HEK293 (cell line): ENCODE data around the gene TNFRSF6B.

Source experiments
- GFI1B ChIP-seq: fragments of 450-650 bp; formaldehyde crosslinking; IDR thresholded peaks from 2 replicates; pipeline ENCODE4 v1.5.1; 2016; ENCODE audit warnings: missing biosample characterization, missing genetic modification characterization
- MZF1 ChIP-seq: fragments of 450-650 bp; formaldehyde crosslinking; IDR thresholded peaks from 2 replicates; pipeline ENCODE4 v1.5.1; 2017; ENCODE audit warnings: missing biosample characterization, missing genetic modification characterization, borderline replicate concordance
- OVOL3 ChIP-seq: fragments of 450-650 bp; formaldehyde crosslinking; IDR thresholded peaks from 2 replicates; pipeline ENCODE4 v1.5.1; 2016; ENCODE audit warnings: missing biosample characterization, missing genetic modification characterization
- RBAK ChIP-seq: fragments of 450-650 bp; formaldehyde crosslinking; IDR thresholded peaks from 2 replicates; pipeline ENCODE4 v1.5.1; 2016; ENCODE audit warnings: missing biosample characterization, missing genetic modification characterization
- SCRT2 ChIP-seq: fragments of 450-650 bp; formaldehyde crosslinking; IDR thresholded peaks from 2 replicates; pipeline ENCODE4 v1.5.1; 2016; ENCODE audit warnings: missing biosample characterization, missing genetic modification characterization
- SETDB1 ChIP-seq: IDR thresholded peaks from one replicate; pipeline ENCODE4 v1.6.1; 2017; ENCODE audit warnings: mild to moderate bottlenecking, low read length, moderate library complexity, mixed read lengths; ENCODE audit not compliant: insufficient read length
- ZBTB8A ChIP-seq: fragments of 450-650 bp; formaldehyde crosslinking; IDR thresholded peaks from 2 replicates; pipeline ENCODE4 v1.5.1; 2016; ENCODE audit warnings: missing biosample characterization, missing genetic modification characterization
- ZNF112 ChIP-seq: fragments of 450-650 bp; formaldehyde crosslinking; IDR thresholded peaks from 2 replicates; pipeline ENCODE4 v1.5.0; 2017; ENCODE audit warnings: missing biosample characterization, missing genetic modification characterization
- ZNF174 ChIP-seq: fragments of 450-650 bp; formaldehyde crosslinking; IDR thresholded peaks from 2 replicates; pipeline ENCODE4 v1.5.0; 2017; ENCODE audit warnings: missing biosample characterization, mild to moderate bottlenecking, missing genetic modification characterization
- ZNF426 ChIP-seq: fragments of 450-650 bp; formaldehyde crosslinking; IDR thresholded peaks from 2 replicates; pipeline ENCODE4 v1.5.1; 2017; ENCODE audit warnings: missing biosample characterization, missing genetic modification characterization, mild to moderate bottlenecking, inconsistent platforms, moderate library complexity
- ZNF473 ChIP-seq: fragments of 450-650 bp; formaldehyde crosslinking; IDR thresholded peaks from 2 replicates; pipeline ENCODE4 v1.5.1; 2017; ENCODE audit warnings: missing biosample characterization, missing genetic modification characterization
- ZNF544 ChIP-seq: fragments of 450-650 bp; formaldehyde crosslinking; IDR thresholded peaks from 2 replicates; pipeline ENCODE4 v1.5.0; 2017; ENCODE audit warnings: missing biosample characterization, missing genetic modification characterization
- ZNF571 ChIP-seq: fragments of 450-650 bp; formaldehyde crosslinking; IDR thresholded peaks from 2 replicates; pipeline ENCODE4 v1.5.0; 2017; ENCODE audit warnings: missing biosample characterization, missing genetic modification characterization
- ZNF585B ChIP-seq: fragments of 450-650 bp; formaldehyde crosslinking; IDR thresholded peaks from 2 replicates; pipeline ENCODE4 v1.5.1; 2016; ENCODE audit warnings: missing biosample characterization, missing genetic modification characterization
- ZNF701 ChIP-seq: fragments of 450-650 bp; formaldehyde crosslinking; IDR thresholded peaks from 2 replicates; pipeline ENCODE4 v1.5.1; 2016; ENCODE audit warnings: missing biosample characterization, missing genetic modification characterization
- ZNF768 ChIP-seq: fragments of 450-650 bp; formaldehyde crosslinking; IDR thresholded peaks from 2 replicates; pipeline ENCODE4 v1.5.1; 2018; ENCODE audit warnings: missing biosample characterization, mild to moderate bottlenecking, missing genetic modification characterization
- TF ChIP-seq, protein P1 (sequence below): fragments of 450-650 bp; formaldehyde crosslinking; IDR thresholded peaks from 2 replicates; pipeline ENCODE4 v1.5.1; 2017; ENCODE audit warnings: missing biosample characterization, missing genetic modification characterization
- TF ChIP-seq, protein P2 (sequence below): fragments of 450-650 bp; formaldehyde crosslinking; conservative IDR thresholded peaks from 2 replicates; pipeline ENCODE4 v1.5.1; 2016; ENCODE audit warnings: low read depth, missing biosample characterization, missing genetic modification characterization
- TF ChIP-seq, protein P3 (sequence below): fragments of 450-650 bp; formaldehyde crosslinking; IDR thresholded peaks from 2 replicates; pipeline ENCODE4 v1.5.1; 2016; ENCODE audit warnings: missing biosample characterization, missing genetic modification characterization
- TF ChIP-seq, protein P4 (sequence below): fragments of 450-650 bp; formaldehyde crosslinking; IDR thresholded peaks from 2 replicates; pipeline ENCODE4 v1.5.1; 2016; ENCODE audit warnings: missing biosample characterization, missing genetic modification characterization
- TF ChIP-seq, protein P5 (sequence below): fragments of 450-650 bp; formaldehyde crosslinking; IDR thresholded peaks from 2 replicates; pipeline ENCODE4; 2016; ENCODE audit warnings: missing biosample characterization, missing genetic modification characterization
- TF ChIP-seq, protein P6 (sequence below): fragments of 450-650 bp; formaldehyde crosslinking; IDR thresholded peaks from 2 replicates; pipeline ENCODE4 v1.5.1; 2016; ENCODE audit warnings: missing biosample characterization, missing genetic modification characterization

The TNFRSF6B gene

DNA sequence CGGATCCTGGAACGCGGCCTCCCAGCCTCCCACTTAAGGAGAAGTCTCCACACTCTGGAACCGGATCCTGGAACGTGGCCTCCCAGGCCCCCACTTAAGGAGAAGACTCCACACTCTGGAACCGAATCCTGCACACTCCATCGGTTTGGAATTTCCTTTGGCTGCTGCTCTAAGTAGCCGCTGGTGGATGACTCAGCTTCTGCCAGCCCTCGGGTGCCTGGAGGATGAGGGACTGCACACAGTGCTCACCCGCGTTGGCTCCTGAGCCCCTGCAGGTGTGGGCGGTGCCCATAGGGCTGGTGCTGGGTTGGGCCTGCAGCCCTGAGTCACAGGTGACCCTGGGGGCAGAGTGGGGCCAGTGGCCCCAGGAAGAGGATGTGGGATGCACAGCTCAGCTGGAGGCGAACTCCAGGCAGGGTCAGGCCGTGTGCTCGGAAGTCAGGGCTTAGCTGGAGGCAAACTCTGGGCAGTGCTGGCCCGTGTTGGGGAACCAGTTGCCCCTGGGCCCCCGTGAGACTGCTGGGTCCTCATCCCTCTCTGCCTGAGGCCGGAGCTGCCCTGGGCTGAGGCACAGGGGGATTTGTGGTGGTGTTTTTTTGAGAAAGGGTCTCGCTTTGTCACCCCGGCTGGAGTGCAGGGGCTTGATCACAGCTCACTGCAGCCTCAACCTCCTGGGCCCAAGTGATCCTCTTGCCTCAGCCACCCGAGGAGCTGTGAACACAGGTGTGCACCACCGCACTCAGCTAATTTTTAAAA lies 13.9 kb upstream of the TNFRSF6B start (continued):
- TF ChIP-seq, protein P1, sequence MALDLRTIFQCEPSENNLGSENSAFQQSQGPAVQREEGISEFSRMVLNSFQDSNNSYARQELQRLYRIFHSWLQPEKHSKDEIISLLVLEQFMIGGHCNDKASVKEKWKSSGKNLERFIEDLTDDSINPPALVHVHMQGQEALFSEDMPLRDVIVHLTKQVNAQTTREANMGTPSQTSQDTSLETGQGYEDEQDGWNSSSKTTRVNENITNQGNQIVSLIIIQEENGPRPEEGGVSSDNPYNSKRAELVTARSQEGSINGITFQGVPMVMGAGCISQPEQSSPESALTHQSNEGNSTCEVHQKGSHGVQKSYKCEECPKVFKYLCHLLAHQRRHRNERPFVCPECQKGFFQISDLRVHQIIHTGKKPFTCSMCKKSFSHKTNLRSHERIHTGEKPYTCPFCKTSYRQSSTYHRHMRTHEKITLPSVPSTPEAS (tag by site-specific recombination) = no peak
- TF ChIP-seq, protein P2, sequence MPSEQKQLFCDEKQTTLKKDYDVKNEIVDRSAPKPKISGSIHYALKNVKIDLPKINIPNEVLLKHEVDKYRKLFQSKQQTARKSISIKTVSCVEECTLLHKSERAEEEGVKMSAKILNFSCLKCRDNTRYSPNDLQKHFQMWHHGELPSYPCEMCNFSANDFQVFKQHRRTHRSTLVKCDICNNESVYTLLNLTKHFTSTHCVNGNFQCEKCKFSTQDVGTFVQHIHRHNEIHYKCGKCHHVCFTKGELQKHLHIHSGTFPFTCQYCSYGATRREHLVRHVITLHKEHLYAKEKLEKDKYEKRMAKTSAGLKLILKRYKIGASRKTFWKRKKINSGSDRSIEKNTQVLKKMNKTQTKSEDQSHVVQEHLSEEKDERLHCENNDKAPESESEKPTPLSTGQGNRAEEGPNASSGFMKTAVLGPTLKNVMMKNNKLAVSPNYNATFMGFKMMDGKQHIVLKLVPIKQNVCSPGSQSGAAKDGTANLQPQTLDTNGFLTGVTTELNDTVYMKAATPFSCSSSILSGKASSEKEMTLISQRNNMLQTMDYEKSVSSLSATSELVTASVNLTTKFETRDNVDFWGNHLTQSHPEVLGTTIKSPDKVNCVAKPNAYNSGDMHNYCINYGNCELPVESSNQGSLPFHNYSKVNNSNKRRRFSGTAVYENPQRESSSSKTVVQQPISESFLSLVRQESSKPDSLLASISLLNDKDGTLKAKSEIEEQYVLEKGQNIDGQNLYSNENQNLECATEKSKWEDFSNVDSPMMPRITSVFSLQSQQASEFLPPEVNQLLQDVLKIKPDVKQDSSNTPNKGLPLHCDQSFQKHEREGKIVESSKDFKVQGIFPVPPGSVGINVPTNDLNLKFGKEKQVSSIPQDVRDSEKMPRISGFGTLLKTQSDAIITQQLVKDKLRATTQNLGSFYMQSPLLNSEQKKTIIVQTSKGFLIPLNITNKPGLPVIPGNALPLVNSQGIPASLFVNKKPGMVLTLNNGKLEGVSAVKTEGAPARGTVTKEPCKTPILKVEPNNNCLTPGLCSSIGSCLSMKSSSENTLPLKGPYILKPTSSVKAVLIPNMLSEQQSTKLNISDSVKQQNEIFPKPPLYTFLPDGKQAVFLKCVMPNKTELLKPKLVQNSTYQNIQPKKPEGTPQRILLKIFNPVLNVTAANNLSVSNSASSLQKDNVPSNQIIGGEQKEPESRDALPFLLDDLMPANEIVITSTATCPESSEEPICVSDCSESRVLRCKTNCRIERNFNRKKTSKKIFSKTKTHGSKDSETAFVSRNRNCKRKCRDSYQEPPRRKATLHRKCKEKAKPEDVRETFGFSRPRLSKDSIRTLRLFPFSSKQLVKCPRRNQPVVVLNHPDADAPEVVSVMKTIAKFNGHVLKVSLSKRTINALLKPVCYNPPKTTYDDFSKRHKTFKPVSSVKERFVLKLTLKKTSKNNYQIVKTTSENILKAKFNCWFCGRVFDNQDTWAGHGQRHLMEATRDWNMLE = no peak
- TF ChIP-seq ZNF174 (tag by site-specific recombination) = no peak
- TF ChIP-seq ZNF473 (tag by site-specific recombination) = no peak
- TF ChIP-seq, protein P3, sequence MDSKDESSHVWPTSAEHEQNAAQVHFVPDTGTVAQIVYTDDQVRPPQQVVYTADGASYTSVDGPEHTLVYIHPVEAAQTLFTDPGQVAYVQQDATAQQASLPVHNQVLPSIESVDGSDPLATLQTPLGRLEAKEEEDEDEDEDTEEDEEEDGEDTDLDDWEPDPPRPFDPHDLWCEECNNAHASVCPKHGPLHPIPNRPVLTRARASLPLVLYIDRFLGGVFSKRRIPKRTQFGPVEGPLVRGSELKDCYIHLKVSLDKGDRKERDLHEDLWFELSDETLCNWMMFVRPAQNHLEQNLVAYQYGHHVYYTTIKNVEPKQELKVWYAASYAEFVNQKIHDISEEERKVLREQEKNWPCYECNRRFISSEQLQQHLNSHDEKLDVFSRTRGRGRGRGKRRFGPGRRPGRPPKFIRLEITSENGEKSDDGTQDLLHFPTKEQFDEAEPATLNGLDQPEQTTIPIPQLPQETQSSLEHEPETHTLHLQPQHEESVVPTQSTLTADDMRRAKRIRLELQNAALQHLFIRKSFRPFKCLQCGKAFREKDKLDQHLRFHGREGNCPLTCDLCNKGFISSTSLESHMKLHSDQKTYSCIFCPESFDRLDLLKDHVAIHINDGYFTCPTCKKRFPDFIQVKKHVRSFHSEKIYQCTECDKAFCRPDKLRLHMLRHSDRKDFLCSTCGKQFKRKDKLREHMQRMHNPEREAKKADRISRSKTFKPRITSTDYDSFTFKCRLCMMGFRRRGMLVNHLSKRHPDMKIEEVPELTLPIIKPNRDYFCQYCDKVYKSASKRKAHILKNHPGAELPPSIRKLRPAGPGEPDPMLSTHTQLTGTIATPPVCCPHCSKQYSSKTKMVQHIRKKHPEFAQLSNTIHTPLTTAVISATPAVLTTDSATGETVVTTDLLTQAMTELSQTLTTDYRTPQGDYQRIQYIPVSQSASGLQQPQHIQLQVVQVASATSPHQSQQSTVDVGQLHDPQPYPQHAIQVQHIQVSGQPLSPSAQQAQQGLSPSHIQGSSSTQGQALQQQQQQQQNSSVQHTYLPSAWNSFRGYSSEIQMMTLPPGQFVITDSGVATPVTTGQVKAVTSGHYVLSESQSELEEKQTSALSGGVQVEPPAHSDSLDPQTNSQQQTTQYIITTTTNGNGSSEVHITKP = no peak
- TF ChIP-seq MZF1 (tag by site-specific recombination) = no peak
- TF ChIP-seq ZNF701 (tag by site-specific recombination) = no peak
- TF ChIP-seq ZNF585B (tag by site-specific recombination) = no peak
- TF ChIP-seq, protein P4, sequence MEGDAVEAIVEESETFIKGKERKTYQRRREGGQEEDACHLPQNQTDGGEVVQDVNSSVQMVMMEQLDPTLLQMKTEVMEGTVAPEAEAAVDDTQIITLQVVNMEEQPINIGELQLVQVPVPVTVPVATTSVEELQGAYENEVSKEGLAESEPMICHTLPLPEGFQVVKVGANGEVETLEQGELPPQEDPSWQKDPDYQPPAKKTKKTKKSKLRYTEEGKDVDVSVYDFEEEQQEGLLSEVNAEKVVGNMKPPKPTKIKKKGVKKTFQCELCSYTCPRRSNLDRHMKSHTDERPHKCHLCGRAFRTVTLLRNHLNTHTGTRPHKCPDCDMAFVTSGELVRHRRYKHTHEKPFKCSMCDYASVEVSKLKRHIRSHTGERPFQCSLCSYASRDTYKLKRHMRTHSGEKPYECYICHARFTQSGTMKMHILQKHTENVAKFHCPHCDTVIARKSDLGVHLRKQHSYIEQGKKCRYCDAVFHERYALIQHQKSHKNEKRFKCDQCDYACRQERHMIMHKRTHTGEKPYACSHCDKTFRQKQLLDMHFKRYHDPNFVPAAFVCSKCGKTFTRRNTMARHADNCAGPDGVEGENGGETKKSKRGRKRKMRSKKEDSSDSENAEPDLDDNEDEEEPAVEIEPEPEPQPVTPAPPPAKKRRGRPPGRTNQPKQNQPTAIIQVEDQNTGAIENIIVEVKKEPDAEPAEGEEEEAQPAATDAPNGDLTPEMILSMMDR (tag by site-specific recombination) = no peak
- TF ChIP-seq ZNF426 (tag by site-specific recombination) = no peak
- peak; percentile 69 for TF ChIP-seq SCRT2 (tag by site-specific recombination)
- no peak for TF ChIP-seq ZNF571 (tag by site-specific recombination)
- TF ChIP-seq, protein P5, sequence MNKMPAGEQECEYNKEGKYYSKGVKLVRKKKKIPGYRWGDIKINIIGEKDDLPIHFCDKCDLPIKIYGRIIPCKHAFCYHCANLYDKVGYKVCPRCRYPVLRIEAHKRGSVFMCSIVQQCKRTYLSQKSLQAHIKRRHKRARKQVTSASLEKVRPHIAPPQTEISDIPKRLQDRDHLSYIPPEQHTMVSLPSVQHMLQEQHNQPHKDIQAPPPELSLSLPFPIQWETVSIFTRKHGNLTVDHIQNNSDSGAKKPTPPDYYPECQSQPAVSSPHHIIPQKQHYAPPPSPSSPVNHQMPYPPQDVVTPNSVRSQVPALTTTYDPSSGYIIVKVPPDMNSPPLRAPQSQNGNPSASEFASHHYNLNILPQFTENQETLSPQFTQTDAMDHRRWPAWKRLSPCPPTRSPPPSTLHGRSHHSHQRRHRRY (tag by site-specific recombination) = no peak
- TF ChIP-seq ZNF544 = no peak
- TF ChIP-seq ZNF112 = no peak
- TF ChIP-seq ZNF768 (tag by site-specific recombination) = no peak
- TF ChIP-seq OVOL3 (tag by site-specific recombination) = no peak
- no peak for TF ChIP-seq GFI1B (tag by site-specific recombination)
- no peak for TF ChIP-seq ZBTB8A (tag by site-specific recombination)
- TF ChIP-seq SETDB1 = no peak
- TF ChIP-seq, protein P6, sequence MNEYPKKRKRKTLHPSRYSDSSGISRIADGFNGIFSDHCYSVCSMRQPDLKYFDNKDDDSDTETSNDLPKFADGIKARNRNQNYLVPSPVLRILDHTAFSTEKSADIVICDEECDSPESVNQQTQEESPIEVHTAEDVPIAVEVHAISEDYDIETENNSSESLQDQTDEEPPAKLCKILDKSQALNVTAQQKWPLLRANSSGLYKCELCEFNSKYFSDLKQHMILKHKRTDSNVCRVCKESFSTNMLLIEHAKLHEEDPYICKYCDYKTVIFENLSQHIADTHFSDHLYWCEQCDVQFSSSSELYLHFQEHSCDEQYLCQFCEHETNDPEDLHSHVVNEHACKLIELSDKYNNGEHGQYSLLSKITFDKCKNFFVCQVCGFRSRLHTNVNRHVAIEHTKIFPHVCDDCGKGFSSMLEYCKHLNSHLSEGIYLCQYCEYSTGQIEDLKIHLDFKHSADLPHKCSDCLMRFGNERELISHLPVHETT (tag by site-specific recombination) = 0 out of 2 replicates have a peak, but pooled peaks have one; percentile 48
- no peak for TF ChIP-seq RBAK (tag by site-specific recombination)
